ENCODE data around the gene PIP5KL1.
A peak's percentile ranks its signal among the peaks of the same experiment; 100 is the strongest.
"Not testable (repeated sequence)": the region's sequence is repeated elsewhere in the genome, so short reads cannot be mapped to it uniquely, and the experiment has no call there.

Gene PIP5KL1

GRCh38 chr9:127893392-127893791, 37.2 kb downstream of the PIP5KL1 start:
- DNase-seq (ENCODE audit: low spot score) = no peak

GRCh38 chr9:127892831-127893230, 37.7 kb downstream of the PIP5KL1 start:
- DNase-seq (ENCODE audit: low spot score) = no peak

- DNase-seq (ENCODE audit: low spot score) = no peak
These were observed 40.5 kb downstream of the PIP5KL1 start for GRCh38 chr9:127890053-127890452.

GRCh38 chr9:127887792-127888191, 42.8 kb downstream of the PIP5KL1 start:
- no peak for DNase-seq (ENCODE audit: low spot score)

- DNase-seq (ENCODE audit: low spot score) = no peak
These were observed 44.1 kb downstream of the PIP5KL1 start for GRCh38 chr9:127886401-127886972.

GRCh38 chr9:127885508-127886281, 44.9 kb downstream of the PIP5KL1 start:
- no peak for DNase-seq (ENCODE audit: low spot score)

GRCh38 chr9:127884976-127885490, 45.5 kb downstream of the PIP5KL1 start:
- no peak for DNase-seq (ENCODE audit: low spot score)

- DNase-seq (ENCODE audit: low spot score) = no peak
These were observed 46.1 kb downstream of the PIP5KL1 start for GRCh38 chr9:127884427-127884911.

- DNase-seq (ENCODE audit: low spot score) = no peak
These were observed 46.6 kb downstream of the PIP5KL1 start for GRCh38 chr9:127883959-127884358.

GRCh38 chr9:127881715-127882114, 48.9 kb downstream of the PIP5KL1 start:
- not testable (repeated sequence) for DNase-seq (ENCODE audit: low spot score)

GRCh38 chr9:127880143-127880542, 50.4 kb downstream of the PIP5KL1 start:
- no peak for DNase-seq (ENCODE audit: low spot score)

GRCh38 chr9:127878652-127879390, 51.8 kb downstream of the PIP5KL1 start:
- no peak for DNase-seq (ENCODE audit: low spot score)

GRCh38 chr9:127878001-127878651, 52.5 kb downstream of the PIP5KL1 start:
- DNase-seq (ENCODE audit: low spot score) = no peak

GRCh38 chr9:127877566-127877998, 53.0 kb downstream of the PIP5KL1 start, which contains the start of gene AK1:
AK1 (minus strand) TSS chr9:127877675; CDS start chr9:127874617, 3,058 bp downstream.
- DNase-seq (ENCODE audit: low spot score) = peak; percentile 75

GRCh38 chr9:127876764-127877562, 53.6 kb downstream of the PIP5KL1 start:
- no peak for DNase-seq (ENCODE audit: low spot score)

- DNase-seq (ENCODE audit: low spot score) = no peak
These were observed 54.4 kb downstream of the PIP5KL1 start for GRCh38 chr9:127876026-127876763.

GRCh38 chr9:127875306-127875966, 55.1 kb downstream of the PIP5KL1 start:
- DNase-seq (ENCODE audit: low spot score) = no peak

GRCh38 chr9:127874301-127875221, 56.0 kb downstream of the PIP5KL1 start:
- DNase-seq (ENCODE audit: low spot score) = no peak

- no peak for DNase-seq (ENCODE audit: low spot score)
These were observed 56.7 kb downstream of the PIP5KL1 start for GRCh38 chr9:127873886-127874285.

Data from LoVo (cell line).